Endodermal cell (in vitro differentiated cells): Measurements from ENCODE around the gene GLOD4. TPM values are rescaled to one million over a fixed set of nuclear protein-coding genes. Genes with fewer than 3 reads are reported as not detected.

ENCODE experiments used
- DNase-seq: peaks from one replicate; pipeline ENCODE4 v3.0.0-alpha.2; 2017
- H3K27ac ChIP-seq: 2 replicates; pipeline ENCODE4 v1.5.1; 2013; ENCODE audit warnings: mild to moderate bottlenecking, low read depth, low read length, moderate library complexity
- H3K27me3 ChIP-seq: 2 replicates; pipeline ENCODE4 v1.6.1; 2013; ENCODE audit warnings: mild to moderate bottlenecking, low read length, moderate library complexity; ENCODE audit not compliant: insufficient read depth, control insufficient read depth, poor library complexity, severe bottlenecking
- H3K36me3 ChIP-seq: 2 replicates; pipeline ENCODE4 v1.7.0; 2013; ENCODE audit warnings: mild to moderate bottlenecking, low read length, moderate library complexity; ENCODE audit not compliant: control insufficient read depth, insufficient read depth
- H3K4me1 ChIP-seq: one replicate; pipeline ENCODE4 v1.7.0; 2013; ENCODE audit warnings: low read length; ENCODE audit not compliant: control insufficient read depth, insufficient read depth
- H3K4me3 ChIP-seq: 2 replicates; pipeline ENCODE4 v1.5.1; 2013; ENCODE audit warnings: mild to moderate bottlenecking, low read length, moderate library complexity
- H3K9ac ChIP-seq: 2 replicates; pipeline ENCODE4 v1.6.1; 2013; ENCODE audit warnings: mild to moderate bottlenecking, low read length, moderate library complexity; ENCODE audit not compliant: poor library complexity, severe bottlenecking; ENCODE audit errors: extremely low read depth
- H3K9me3 ChIP-seq: 2 replicates; pipeline ENCODE4 v1.6.1; 2013; ENCODE audit warnings: mild to moderate bottlenecking, low read length, moderate library complexity; ENCODE audit not compliant: control insufficient read depth
- H3K27ac Mint-ChIP-seq: 2 replicates; pipeline ENCODE4 v1.8.0; 2020; ENCODE audit warnings: mixed read lengths
- H3K27me3 Mint-ChIP-seq: 2 replicates; pipeline ENCODE4 v1.8.0; 2021; ENCODE audit warnings: mild to moderate bottlenecking, mixed read lengths; ENCODE audit not compliant: insufficient read depth
- H3K36me3 Mint-ChIP-seq: 2 replicates; pipeline ENCODE4 v1.8.0; 2020; ENCODE audit warnings: low read depth, mixed read lengths
- H3K4me1 Mint-ChIP-seq: 2 replicates; pipeline ENCODE4 v1.8.0; 2020; ENCODE audit warnings: mixed read lengths
- H3K4me3 Mint-ChIP-seq: 2 replicates; pipeline ENCODE4 v1.8.0; 2020; ENCODE audit warnings: mild to moderate bottlenecking, moderate library complexity, mixed read lengths
- H3K9me3 Mint-ChIP-seq: 2 replicates; pipeline ENCODE4 v1.8.0; 2020; ENCODE audit warnings: mild to moderate bottlenecking, mixed read lengths
- WGBS, 2 experiments: methylation state at CpG; one replicate each; pipeline versions ENCODE4 v1.1.5 to v1.1.7; 2013; ENCODE audit warnings: missing lambda C conversion rate in 2 of 2, mixed read lengths in 1 of 2; ENCODE audit not compliant: insufficient coverage in 1 of 2, insufficient read length in 1 of 2; 5-methylcytosine and 5-hydroxymethylcytosine counted together
- total RNA-seq, 2 donors: library from RNA; stranded (reverse); fragmentation: NEBNext Ultra II Directional in 1 of 2; extraction: Animal tissue kit (Norgen Biotek cat#: 25700) in 1 of 2; gene quantifications; 2 replicates in 1 of 2; 3 replicates in 1 of 2; pipeline ENCODE4 v1.2.1, GENCODE V29; 2021
- TF ChIP-seq, protein P1 (sequence below): fragments of 200-600 bp; sonication (generic); conservative IDR thresholded peaks from 2 replicates; pipeline ENCODE4 v1.5.0; 2021; ENCODE audit warnings: antibody characterized with exemption, mild to moderate bottlenecking

GLOD4 gene
- total RNA-seq, 2 donors from 2014 or later = 81.6 to 95.1 TPM

DNA sequence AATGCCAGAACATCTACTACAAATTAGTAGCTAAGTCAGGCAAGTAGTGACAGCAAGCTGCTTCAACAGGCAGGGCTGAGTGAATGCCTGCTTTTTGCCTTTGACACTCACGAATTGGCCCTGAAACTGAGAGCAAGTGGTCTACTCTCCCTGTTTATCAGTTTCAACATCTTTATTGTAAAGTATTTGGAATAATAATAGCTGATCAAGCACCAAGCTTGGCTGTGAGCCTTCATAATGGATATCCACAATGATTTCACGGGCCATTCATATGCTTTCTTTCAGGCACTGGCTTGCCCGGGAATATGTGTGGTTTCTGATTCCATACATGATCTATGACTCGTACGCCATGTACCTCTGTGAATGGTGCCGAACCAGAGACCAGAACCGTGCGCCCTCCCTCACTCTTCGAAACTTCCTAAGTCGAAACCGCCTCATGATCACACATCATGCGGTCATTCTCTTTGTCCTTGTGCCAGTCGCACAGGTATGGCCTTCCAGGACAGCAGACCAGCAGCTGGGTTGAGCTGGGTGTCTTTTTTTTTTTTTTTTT, 44.4 kb downstream of the GLOD4 start:
- peak overlapping the region; percentile 52 for H3K27ac Mint-ChIP-seq
- no peak overlapping the region for H3K27ac ChIP-seq
- H3K4me3 ChIP-seq = no peak overlapping the region
- peaks cover 60% of the 10 kb centered on the region for H3K36me3 ChIP-seq
- WGBS, 2 experiments = 93 to 97% methylated on average over 6 to 13 of the region's 13 CpGs
- no peaks in the 10 kb centered on the region for H3K9me3 Mint-ChIP-seq
- H3K4me1 ChIP-seq = peaks cover 3% of the 10 kb centered on the region
- peaks cover 50% of the 10 kb centered on the region for H3K36me3 Mint-ChIP-seq
- no peak overlapping the region for H3K9ac ChIP-seq
- TF ChIP-seq, protein P1, sequence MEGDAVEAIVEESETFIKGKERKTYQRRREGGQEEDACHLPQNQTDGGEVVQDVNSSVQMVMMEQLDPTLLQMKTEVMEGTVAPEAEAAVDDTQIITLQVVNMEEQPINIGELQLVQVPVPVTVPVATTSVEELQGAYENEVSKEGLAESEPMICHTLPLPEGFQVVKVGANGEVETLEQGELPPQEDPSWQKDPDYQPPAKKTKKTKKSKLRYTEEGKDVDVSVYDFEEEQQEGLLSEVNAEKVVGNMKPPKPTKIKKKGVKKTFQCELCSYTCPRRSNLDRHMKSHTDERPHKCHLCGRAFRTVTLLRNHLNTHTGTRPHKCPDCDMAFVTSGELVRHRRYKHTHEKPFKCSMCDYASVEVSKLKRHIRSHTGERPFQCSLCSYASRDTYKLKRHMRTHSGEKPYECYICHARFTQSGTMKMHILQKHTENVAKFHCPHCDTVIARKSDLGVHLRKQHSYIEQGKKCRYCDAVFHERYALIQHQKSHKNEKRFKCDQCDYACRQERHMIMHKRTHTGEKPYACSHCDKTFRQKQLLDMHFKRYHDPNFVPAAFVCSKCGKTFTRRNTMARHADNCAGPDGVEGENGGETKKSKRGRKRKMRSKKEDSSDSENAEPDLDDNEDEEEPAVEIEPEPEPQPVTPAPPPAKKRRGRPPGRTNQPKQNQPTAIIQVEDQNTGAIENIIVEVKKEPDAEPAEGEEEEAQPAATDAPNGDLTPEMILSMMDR = no peak
- peaks cover 9% of the 10 kb centered on the region for H3K4me1 Mint-ChIP-seq
- H3K9me3 ChIP-seq = no peaks in the 10 kb centered on the region
- peaks cover 8% of the 10 kb centered on the region for H3K27me3 Mint-ChIP-seq
- H3K4me3 Mint-ChIP-seq = no peak overlapping the region
- no peaks in the 10 kb centered on the region for H3K27me3 ChIP-seq
- no peak for DNase-seq

DNA sequence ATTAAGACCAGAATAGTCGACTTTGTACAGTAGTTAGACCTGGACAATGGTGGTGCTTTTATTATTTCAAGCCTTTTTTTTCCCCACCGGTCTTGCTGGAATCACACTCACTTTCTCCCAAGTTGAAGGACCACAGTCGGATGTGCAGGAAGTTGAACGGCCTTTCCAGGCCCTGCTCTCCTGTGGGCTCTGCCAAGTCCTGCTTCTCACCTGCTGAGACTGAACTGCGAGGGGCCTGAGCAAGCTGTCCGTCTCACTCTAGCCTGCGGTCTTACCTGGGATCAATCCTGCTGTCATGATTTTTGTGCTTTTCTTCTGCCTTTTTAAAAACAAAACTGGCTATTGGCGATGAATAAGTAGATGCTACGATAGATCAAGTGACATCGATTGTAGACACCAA, 48.3 kb downstream of the GLOD4 start:
- no peak overlapping the region for H3K27ac Mint-ChIP-seq
- peaks cover 25% of the 10 kb centered on the region for H3K36me3 Mint-ChIP-seq
- 85 to 90% methylated on average over 8 to 10 of the region's 10 CpGs for WGBS, 2 experiments

DNA sequence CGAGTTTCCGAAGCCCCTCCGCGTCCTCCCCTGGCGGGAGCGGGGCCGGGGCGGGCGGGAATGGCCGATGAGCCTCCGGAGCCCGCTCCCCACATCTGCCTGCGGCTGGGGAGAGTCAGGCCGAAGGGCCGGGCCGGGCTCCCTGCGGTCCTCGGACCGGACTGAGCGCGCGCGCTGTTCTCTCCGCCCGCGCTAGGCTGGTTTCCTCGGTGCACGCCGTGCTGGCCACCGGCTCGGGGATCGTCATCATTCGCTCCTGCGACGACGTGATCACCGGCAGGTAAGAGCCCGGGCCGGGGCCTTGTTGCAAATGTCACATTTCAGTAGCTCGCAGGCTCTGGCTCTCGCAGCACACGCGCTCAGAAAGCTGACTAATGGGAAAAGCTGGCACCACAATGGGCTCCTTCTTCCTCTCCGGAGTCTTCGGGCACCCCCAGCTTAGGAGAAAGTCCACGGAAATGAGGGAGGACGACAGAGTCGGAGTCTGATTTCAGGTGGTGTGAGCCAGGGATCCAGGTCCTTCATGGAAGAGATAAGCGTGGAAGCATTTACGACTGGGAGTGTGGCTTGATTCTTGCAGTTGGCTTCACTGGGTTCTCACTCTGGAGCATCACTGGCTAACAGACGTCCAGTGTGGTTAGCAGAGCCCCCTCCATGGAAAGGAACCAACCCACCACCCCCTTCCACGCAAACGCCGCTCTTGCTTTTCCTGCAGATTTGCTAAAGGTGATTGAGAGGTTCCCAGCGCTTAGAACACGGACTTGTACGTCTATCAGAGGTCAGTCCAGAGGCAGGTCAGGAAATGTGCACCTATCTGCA, 49.0 kb downstream of the GLOD4 start:
- no peak overlapping the region for H3K27ac ChIP-seq
- Mint-ChIP-seq H3K4me3 (peak overlapping the region; percentile 81), H3K27ac (peak overlapping the region; percentile 70), H3K27me3 (peaks cover 41% of the 10 kb centered on the region), H3K4me1 (peaks cover 9% of the 10 kb centered on the region), H3K36me3 (peaks cover 19% of the 10 kb centered on the region), H3K9me3 (no peaks in the 10 kb centered on the region)
- peak overlapping the region; percentile 29 for H3K9ac ChIP-seq
- H3K4me3 ChIP-seq = peak overlapping the region; percentile 86
- TF ChIP-seq, protein P1 = no peak
- peaks cover 33% of the 10 kb centered on the region for H3K36me3 ChIP-seq
- DNase-seq = peak; percentile 86
- peaks cover 3% of the 10 kb centered on the region for H3K4me1 ChIP-seq
- WGBS, 2 experiments = 9 to 16% methylated on average over 27 to 57 of the region's 57 CpGs
- H3K27me3 ChIP-seq = peaks cover 7% of the 10 kb centered on the region
- no peaks in the 10 kb centered on the region for H3K9me3 ChIP-seq

More for the DNA sequence above, 48.3 kb downstream of the GLOD4 start:
- peak overlapping the region; percentile 81 for H3K4me3 Mint-ChIP-seq
- Histone ChIP-seq H3K27me3 (peaks cover 7% of the 10 kb centered on the region), H3K4me3 (peak overlapping the region; percentile 86), H3K9me3 (no peaks in the 10 kb centered on the region), H3K36me3 (peaks cover 37% of the 10 kb centered on the region), H3K27ac (no peak overlapping the region), H3K4me1 (peaks cover 3% of the 10 kb centered on the region), H3K9ac (no peak overlapping the region)
- no peaks in the 10 kb centered on the region for H3K9me3 Mint-ChIP-seq
- no peak for DNase-seq
- H3K4me1 Mint-ChIP-seq = peaks cover 9% of the 10 kb centered on the region
- peaks cover 34% of the 10 kb centered on the region for H3K27me3 Mint-ChIP-seq
- TF ChIP-seq, protein P1 = no peak
